IMR-90 (cell line): ENCODE results near the gene SERPINA6. TPM values are rescaled to one million over a fixed set of nuclear protein-coding genes. Genes with fewer than 3 reads are reported as not detected.
A peak's percentile ranks its signal among the peaks of the same experiment; 100 is the strongest.

ENCODE experiments used
- ATAC-seq: fragments of 200-7000 bp; cut with Tn5 transposase; 2 replicates; pipeline ENCODE4 v1.9.1; 2020; ENCODE audit warnings: low read depth, mild to moderate bottlenecking, moderate library complexity
- BruUV-seq: library from RNA; stranded (reverse); fragments of 400-500 nt; replicated peaks from 2 replicates; lab custom pipeline; 2021; lab: Mats Ljungman, UMichigan
- CTCF ChIA-PET: fragments of 300-600 bp; formaldehyde crosslinking; extraction: SDS; loops from one replicate; lab custom pipeline; 2021; ENCODE audit warnings: antibody characterized with exemption; lab: Yijun Ruan, JAX
- POLR2A ChIA-PET: fragments of 300-600 bp; sonication (Branson Sonifier 250); formaldehyde crosslinking; loops from one replicate; lab custom pipeline; 2022; ENCODE audit warnings: antibody characterized with exemption; ENCODE audit not compliant: unreplicated experiment; lab: Charles Lee
- DNase-seq: peaks from one replicate; pipeline ENCODE4 v3.0.0; 2013
- H2AFZ ChIP-seq: replicated peaks from 2 replicates; pipeline ENCODE3; 2013; ENCODE audit warnings: low read length, mild to moderate bottlenecking; ENCODE audit not compliant: poor library complexity
- H2AK5ac ChIP-seq: 2 replicates; pipeline ENCODE4 v1.6.1; 2013; ENCODE audit warnings: low read depth, low read length, inconsistent platforms
- H2AK9ac ChIP-seq: replicated peaks from 2 replicates; pipeline ENCODE3; 2013; ENCODE audit warnings: mild to moderate bottlenecking, low read depth, low read length, moderate library complexity; ENCODE audit not compliant: poor library complexity
- H2BK120ac ChIP-seq: 2 replicates; pipeline ENCODE4 v1.6.1; 2013; ENCODE audit warnings: low read depth, low read length, inconsistent platforms
- H2BK15ac ChIP-seq: 3 replicates; pipeline ENCODE4 v1.6.1; 2013; ENCODE audit warnings: low read depth, low read length, inconsistent platforms
- H2BK20ac ChIP-seq: 2 replicates; pipeline ENCODE4 v1.6.1; 2013; ENCODE audit warnings: low read depth, mild to moderate bottlenecking, inconsistent platforms, low read length, moderate library complexity
- H2BK5ac ChIP-seq: 2 replicates; pipeline ENCODE4 v1.6.1; 2013; ENCODE audit warnings: mild to moderate bottlenecking, low read depth, low read length, inconsistent platforms; ENCODE audit not compliant: poor library complexity, severe bottlenecking
- H3K14ac ChIP-seq: replicated peaks from 2 replicates; pipeline ENCODE4 v1.6.1; 2013; ENCODE audit warnings: low read depth, low read length, inconsistent platforms
- H3K18ac ChIP-seq: 2 replicates; pipeline ENCODE4 v1.6.1; 2013; ENCODE audit warnings: low read depth, low read length, control low read depth
- H3K23ac ChIP-seq: 2 replicates; pipeline ENCODE4 v1.6.1; 2013; ENCODE audit warnings: low read depth, low read length, inconsistent platforms
- H3K27ac ChIP-seq: 2 replicates; pipeline ENCODE4 v1.5.1; 2013; ENCODE audit warnings: mild to moderate bottlenecking, control low read depth, low read length; ENCODE audit not compliant: insufficient read depth
- H3K27me3 ChIP-seq: 2 replicates; pipeline ENCODE4 v1.6.1; 2013; ENCODE audit warnings: low read length; ENCODE audit not compliant: control insufficient read depth, insufficient read depth
- H3K36me3 ChIP-seq: 2 replicates; pipeline ENCODE4 v1.6.1; 2013; ENCODE audit warnings: low read length, mixed read lengths; ENCODE audit not compliant: control insufficient read depth, insufficient read depth
- H3K4ac ChIP-seq: 2 replicates; pipeline ENCODE4 v1.6.1; 2013; ENCODE audit warnings: low read depth, low read length, inconsistent platforms
- H3K4me1 ChIP-seq: 2 replicates; pipeline ENCODE4 v1.6.1; 2013; ENCODE audit warnings: low read length, mixed read lengths; ENCODE audit not compliant: control insufficient read depth, insufficient read depth
- H3K4me2 ChIP-seq: 2 replicates; pipeline ENCODE4 v1.6.1; 2013; ENCODE audit warnings: low read depth, mild to moderate bottlenecking, control low read depth, low read length, moderate library complexity
- H3K4me3 ChIP-seq: 2 replicates; pipeline ENCODE4 v1.5.1; 2013; ENCODE audit warnings: low read depth, mild to moderate bottlenecking, control low read depth, low read length, moderate library complexity; ENCODE audit not compliant: insufficient read depth
- H3K56ac ChIP-seq: 2 replicates; pipeline ENCODE4 v1.6.1; 2013; ENCODE audit warnings: low read length, inconsistent platforms; ENCODE audit not compliant: insufficient read depth; ENCODE audit errors: extremely low read depth
- H3K79me1 ChIP-seq, 2 experiments: 2 replicates each; pipeline ENCODE4 v1.6.1; 2013; ENCODE audit warnings: low read length in 2 of 2, inconsistent platforms in 1 of 2, low read depth in 1 of 2
- H3K9ac ChIP-seq: 2 replicates; pipeline ENCODE4 v1.6.1; 2013; ENCODE audit warnings: low read depth, low read length, control low read depth
- H3K9me1 ChIP-seq: 2 replicates; pipeline ENCODE4 v1.6.1; 2013; ENCODE audit warnings: low read length, inconsistent platforms; ENCODE audit not compliant: insufficient read depth
- H3K9me3 ChIP-seq: 2 replicates; pipeline ENCODE4 v1.6.1; 2013; ENCODE audit warnings: low read length; ENCODE audit not compliant: control insufficient read depth, insufficient read depth
- H4K20me1 ChIP-seq: 2 replicates; pipeline ENCODE4 v1.6.1; 2013; ENCODE audit warnings: low read length, inconsistent platforms; ENCODE audit not compliant: insufficient read depth
- H4K5ac ChIP-seq: 2 replicates; pipeline ENCODE4 v1.6.1; 2013; ENCODE audit warnings: mild to moderate bottlenecking, low read depth, low read length, control low read depth
- H4K8ac ChIP-seq, 2 experiments: 2 replicates each; pipeline ENCODE4 v1.6.1; 2013; ENCODE audit warnings: low read depth in 2 of 2, low read length in 2 of 2, control low read depth in 1 of 2, inconsistent platforms in 1 of 2
- H4K91ac ChIP-seq: 2 replicates; pipeline ENCODE4 v1.6.1; 2013; ENCODE audit warnings: low read depth, low read length, inconsistent platforms; ENCODE audit not compliant: insufficient read depth
- BHLHE40 ChIP-seq: fragments of 150-350 bp; IDR thresholded peaks from 2 replicates; pipeline ENCODE4 v1.6.1; 2016; ENCODE audit warnings: mild to moderate bottlenecking, low read depth, low read length
- CEBPB ChIP-seq: IDR thresholded peaks from 2 replicates; pipeline ENCODE4 v1.6.1; 2012; ENCODE audit warnings: low read depth, low read length, improper control_type of control experiment
- ELK1 ChIP-seq: fragments of 150-350 bp; IDR thresholded peaks from 2 replicates; pipeline ENCODE4 v1.6.1; 2016; ENCODE audit warnings: low read depth, mild to moderate bottlenecking, low read length, moderate library complexity, borderline replicate concordance
- FOS ChIP-seq: fragments of 150-350 bp; IDR thresholded peaks from 2 replicates; pipeline ENCODE4 v1.6.1; 2016; ENCODE audit warnings: low read depth, low read length
- MAFK ChIP-seq: IDR thresholded peaks from 2 replicates; pipeline ENCODE4 v1.6.1; 2012; ENCODE audit warnings: low read depth, low read length, improper control_type of control experiment
- MXI1 ChIP-seq: IDR thresholded peaks from 2 replicates; pipeline ENCODE4 v1.6.1; 2012; ENCODE audit warnings: low read depth, mild to moderate bottlenecking, low read length, moderate library complexity, borderline replicate concordance
- POLR2A ChIP-seq: IDR thresholded peaks from 2 replicates; pipeline ENCODE4 v1.6.1; 2012; ENCODE audit warnings: mild to moderate bottlenecking, low read depth, low read length
- RAD21 ChIP-seq: IDR thresholded peaks from 2 replicates; pipeline ENCODE4 v1.6.1; 2012; ENCODE audit warnings: low read length, improper control_type of control experiment
- RCOR1 ChIP-seq: IDR thresholded peaks from 2 replicates; pipeline ENCODE4 v1.6.1; 2012; ENCODE audit warnings: mild to moderate bottlenecking, low read length, improper control_type of control experiment; ENCODE audit not compliant: insufficient replicate concordance
- RFX5 ChIP-seq: IDR thresholded peaks from 2 replicates; pipeline ENCODE4 v1.8.0; 2012; ENCODE audit warnings: low read depth, mild to moderate bottlenecking, low read length, moderate library complexity
- SMC3 ChIP-seq: fragments of 150-350 bp; IDR thresholded peaks from 2 replicates; pipeline ENCODE4 v1.6.1; 2016; ENCODE audit warnings: low read depth, mild to moderate bottlenecking, antibody characterized with exemption, low read length, moderate library complexity
- WGBS, 2 experiments: methylation state at CpG; one replicate each; pipeline versions ENCODE4 v1.1.5 to v1.1.7; 2013; ENCODE audit warnings: missing lambda C conversion rate in 2 of 2; ENCODE audit not compliant: insufficient read length in 1 of 2; ENCODE audit errors: extremely low coverage in 2 of 2; 5-methylcytosine and 5-hydroxymethylcytosine counted together
- dilution Hi-C: fragments of 300-500 bp; cut with HindIII; formaldehyde crosslinking; loops from one replicate; pipeline ENCODE4 v1.14.3; 2018; ENCODE audit warnings: low sequenced_read_pairs; ENCODE audit not compliant: unreplicated experiment
- in situ Hi-C: fragments of 300-500 bp; cut with MboI; formaldehyde crosslinking; loops from 3 replicates; pipeline ENCODE4 v1.14.3; 2019; ENCODE audit warnings: low sequenced_read_pairs, inconsistent platforms, mixed read lengths
- intact Hi-C: fragments of 100-400 bp; cut with micrococcal nuclease; formaldehyde crosslinking; loops from 2 replicates; pipeline ENCODE4 v1.10.0; 2022
- polyA plus RNA-seq, 3 experiments: library from polyadenylated mRNA; depleted of rRNA; stranded (reverse); fragments of >200 nt; gene quantifications; 2 replicates each; pipeline ENCODE4 v1.2.3, GENCODE V29; 2012; ENCODE audit warnings: low replicate concordance in 1 of 3
- total RNA-seq: library from RNA; depleted of rRNA; stranded (reverse); fragments of >200 nt; gene quantifications from 2 replicates; pipeline ENCODE4 v1.2.3, GENCODE V29; 2012

Gene SERPINA6
- total and polyA plus RNA-seq, 2 of the 4 experiments (the other 2 are of a cell fraction) = not detected

DNA sequence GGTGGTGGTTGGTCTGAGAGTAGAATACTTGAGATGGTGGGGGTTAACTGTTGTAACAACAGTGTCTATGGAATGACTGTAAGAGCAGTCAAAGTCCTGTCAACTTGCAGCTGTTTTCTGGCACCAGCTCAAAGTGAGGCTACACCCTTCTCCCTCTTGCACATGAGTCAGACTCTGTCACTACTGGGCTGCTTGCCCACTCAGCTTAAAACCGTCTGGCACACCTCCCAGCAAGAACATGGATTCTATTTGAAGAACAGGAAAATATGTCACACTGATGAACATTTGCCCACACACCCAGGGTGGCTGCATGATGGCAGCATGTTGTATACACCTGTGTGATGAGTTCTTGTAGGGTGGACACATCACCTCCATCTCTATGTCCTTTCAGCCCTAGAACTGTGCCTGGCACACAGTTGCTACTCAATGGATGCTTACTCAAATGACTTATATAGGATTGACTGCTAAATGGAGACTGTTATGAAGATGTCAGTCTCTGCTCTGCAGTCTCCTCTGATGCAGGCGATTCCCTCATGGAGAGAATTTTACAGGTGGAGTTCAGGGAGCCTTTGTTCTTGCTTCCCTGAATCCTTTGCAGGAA, 19.3 kb upstream of the SERPINA6 start:
- H2AK5ac ChIP-seq = 0 out of 2 replicates have a peak overlapping the region, but pooled peaks have one; percentile 46
- no peaks in the 10 kb centered on the region for H4K20me1 ChIP-seq
- ATAC-seq (peak; percentile 83), DNase-seq (peak; percentile 99)
- 0 out of 2 replicates have a peak overlapping the region, but pooled peaks have one; percentile 9 for H2BK120ac ChIP-seq
- intact Hi-C loops = no loop called here
- dilution Hi-C loops = no loop called here
- no peak overlapping the region for H3K23ac ChIP-seq
- peaks cover 8% of the 10 kb centered on the region for H3K4me1 ChIP-seq
- no peak overlapping the region for H2BK5ac ChIP-seq
- no peaks in the 10 kb centered on the region for H3K79me1 ChIP-seq
- no peak overlapping the region for H4K5ac ChIP-seq
- 0 out of 3 replicates have a peak overlapping the region, but pooled peaks have one; percentile 31 for H2BK15ac ChIP-seq
- no peak overlapping the region for H3K4me2 ChIP-seq
- H2AFZ ChIP-seq = peak overlapping the region; percentile 16
- H3K18ac ChIP-seq = no peak overlapping the region
- no TSS peak for BruUV-seq
- H3K56ac ChIP-seq = no peak overlapping the region
- H3K9me1 ChIP-seq = peaks cover 14% of the 10 kb centered on the region
- H3K27ac ChIP-seq = no peak overlapping the region
- no CpG with 5 or more reads among the region's 2 CpGs for WGBS, 2 experiments
- H3K9me3 ChIP-seq = no peaks in the 10 kb centered on the region
- no peaks in the 10 kb centered on the region for H3K27me3 ChIP-seq
- H3K9ac ChIP-seq = no peak overlapping the region
- H3K36me3 ChIP-seq = no peaks in the 10 kb centered on the region
- ChIA-PET POLR2A (no interaction called here), CTCF (interaction anchor here (0.6 to 0.9 kb wide), 3 partner anchors 13 to 71 kb away, joined by 3 read pairs; no protein-coding TSS in a partner anchor)
- no peak overlapping the region for H3K4me3 ChIP-seq
- no peak overlapping the region for H4K8ac ChIP-seq
- TF ChIP-seq RAD21 (no peak), RCOR1 (no peak), CEBPB (0 out of 2 replicates have a peak, but pooled peaks have one; percentile 2), BHLHE40 (no peak), ELK1 (no peak), RFX5 (no peak), SMC3 (no peak), MXI1 (no peak), FOS (peak; percentile 46; the same call in 1 of the 2 replicates), MAFK (peak; percentile 50; the same call in 1 of the 2 replicates), POLR2A (no peak)
- no peak overlapping the region; the same call in 1 of the 2 replicates for H3K4ac ChIP-seq
- H2AK9ac ChIP-seq = peak overlapping the region; percentile 21
- in situ Hi-C loops = no loop called here
- no peak overlapping the region for H3K14ac ChIP-seq
- peak overlapping the region; percentile 29 for H2BK20ac ChIP-seq
- no peak overlapping the region; the same call in 1 of the 2 replicates for H4K91ac ChIP-seq
